Esophagus squamous epithelium (tissue), 5 donors: ENCODE measurements around the gene RPL19. TPM values are rescaled to one million over a fixed set of nuclear protein-coding genes. Genes with fewer than 3 reads are reported as not detected.

ENCODE experiments used
- DNase-seq: peaks from one replicate; lab custom pipeline; 2025; lab: John Stamatoyannopoulos, UW
- H3K27ac ChIP-seq, 4 donors: fragments of 200-600 bp; sonication (generic); one replicate each; pipeline ENCODE4 v1.5.1; 2016 to 2019; ENCODE audit warnings: mild to moderate bottlenecking in 1 of 4
- H3K27me3 ChIP-seq, 4 donors: fragments of 200-600 bp; sonication (generic); 1 replicate in 3 of 4; 2 replicates in 1 of 4; pipeline versions ENCODE4 v1.5.1 to v1.6.0; 2017 to 2021; ENCODE audit warnings: antibody characterized with exemption in 1 of 4
- H3K36me3 ChIP-seq, 3 donors: fragments of 200-600 bp; sonication (generic); one replicate each; pipeline ENCODE4 v1.5.1; 2016 to 2019
- H3K4me1 ChIP-seq, 3 donors: fragments of 200-600 bp; sonication (generic); one replicate each; pipeline ENCODE4 v1.5.1; 2017 to 2019
- H3K4me3 ChIP-seq, 4 donors: fragments of 200-600 bp; sonication (generic); 1 replicate in 3 of 4; 2 replicates in 1 of 4; pipeline ENCODE4 v1.5.1; 2016 to 2019; ENCODE audit warnings: mild to moderate bottlenecking in 2 of 4, moderate library complexity in 1 of 4
- H3K9me3 ChIP-seq, 3 donors: fragments of 200-600 bp; sonication (generic); one replicate each; pipeline ENCODE4 v1.5.1; 2016 to 2019
- CTCF ChIP-seq, 6 experiments: fragments of 450-650 bp in 4 of 6; fragments of 200-600 bp in 2 of 6; sonication (generic) in 2 of 6; IDR thresholded peaks; one replicate each; pipeline ENCODE4 v1.5.1; 2016 to 2019; ENCODE audit warnings: antibody characterized with exemption in 6 of 6, mild to moderate bottlenecking in 4 of 6, moderate library complexity in 4 of 6
- POLR2A ChIP-seq, 4 donors: fragments of 450-650 bp; IDR thresholded peaks; one replicate each; pipeline ENCODE4 v1.6.1; 2017; ENCODE audit warnings: antibody characterized with exemption in 4 of 4, mild to moderate bottlenecking in 4 of 4, moderate library complexity in 3 of 4
- WGBS, 2 donors: methylation state at CpG; one replicate each; pipeline ENCODE4 v1.1.5; 2018; 5-methylcytosine and 5-hydroxymethylcytosine counted together
- intact Hi-C: fragments of 100-400 bp; cut with DNase I; formaldehyde crosslinking; loops from one replicate; pipeline ENCODE4 v1.15.0; 2022
- total RNA-seq, 4 donors: library from RNA; depleted of rRNA; stranded (reverse); fragments of >200 nt; gene quantifications; one replicate each; pipeline ENCODE4 v1.1.0, GENCODE V29; 2016
- donor health status: DM: yes; HTN: yes; CAD: no.

Gene RPL19
- total RNA-seq, result 1,000 to 10,000 TPM; 1,949 to 3,028 (median 2,392) TPM

- peak within 1 kb of the TSS; percentile 93 to 97 (median 96) for H3K27ac ChIP-seq
- H3K36me3 ChIP-seq, result peaks cover 28 to 41% (median 30%) of the 10 kb centered on the region in 3 donors
- no peaks in the 10 kb centered on the region for H3K9me3 ChIP-seq
- H3K27me3 ChIP-seq, result no peaks in the 10 kb centered on the region
- no peak for DNase-seq
- peaks cover 36 to 67% (median 47%) of the 10 kb centered on the region in 3 donors for H3K4me1 ChIP-seq
- peak within 1 kb of the TSS; percentile 76 to 90 (median 84) for H3K4me3 ChIP-seq
- WGBS, 2 donors, result 0 to 1% methylated on average over 19 to 36 of the region's 52 CpGs
- intact Hi-C loops, result no loop called here
- TF ChIP-seq POLR2A (IDR thresholded peaks at IDR 0.05) (peak in 2 of 4 donors; percentile 35 to 74), CTCF (IDR thresholded peaks at IDR 0.05) (no peak)
These were observed at the start of gene RPL19 for GRCh38 chr17:39200070-39200879. Gene RPL19, plus strand, starts transcription at chr17:39200283. Its CDS starts 62 bp downstream, at chr17:39200345.

- Histone ChIP-seq H3K9me3 (peaks cover 0 to 3% (median 0%) of the 10 kb centered on the region in 3 donors), H3K4me3 (peak overlapping the region; percentile 36 to 91 (median 80)), H3K36me3 (no peaks in the 10 kb centered on the region), H3K27me3 (peaks cover 0 to 20% (median 0%) of the 10 kb centered on the region in 4 donors), H3K4me1 (peaks cover 10 to 53% (median 18%) of the 10 kb centered on the region in 3 donors), H3K27ac (peak overlapping the region; percentile 43 to 93 (median 87))
- TF ChIP-seq CTCF (IDR thresholded peaks at IDR 0.05) (no peak), POLR2A (IDR thresholded peaks at IDR 0.05) (no peak)
- intact Hi-C loops, result loop anchor here (5.0 kb wide), 2 partner anchors 83 to 168 kb away; no protein-coding TSS in a partner anchor
- no peak for DNase-seq
- 57 to 58% methylated on average over 2 to 3 of the region's 5 CpGs for WGBS, 2 donors
These were observed 49.3 kb upstream of the RPL19 start for GRCh38 chr17:39150795-39151149.

GRCh38 chr17:39151150-39151942, 48.7 kb upstream of the RPL19 start, which contains the start of gene PLXDC1:
Gene PLXDC1, minus strand, starts transcription at chr17:39151637. Its CDS starts 200 bp downstream, at chr17:39151437.
- peaks cover 10 to 53% (median 18%) of the 10 kb centered on the region in 3 donors for H3K4me1 ChIP-seq
- intact Hi-C loops, result loop anchor here (5.0 kb wide), 2 partner anchors 84 to 169 kb away; no protein-coding TSS in a partner anchor
- H3K36me3 ChIP-seq, result no peaks in the 10 kb centered on the region
- 0 to 4% methylated on average over 3 to 7 of the region's 68 CpGs for WGBS, 2 donors
- TF ChIP-seq CTCF (IDR thresholded peaks at IDR 0.05), result no peak
- TF ChIP-seq POLR2A (IDR thresholded peaks at IDR 0.05), result no peak
- peaks cover 0 to 3% (median 0%) of the 10 kb centered on the region in 3 donors for H3K9me3 ChIP-seq
- no peak for DNase-seq
- H3K27ac ChIP-seq, result peak within 1 kb of the TSS; percentile 83 to 93 (median 92)
- H3K27me3 ChIP-seq, result peaks cover 0 to 20% (median 0%) of the 10 kb centered on the region in 4 donors
- peak within 1 kb of the TSS; percentile 36 to 91 (median 80) for H3K4me3 ChIP-seq

GRCh38 chr17:39151943-39152818, 47.9 kb upstream of the RPL19 start:
- no peak for DNase-seq
- intact Hi-C loops, result loop anchor here (5.0 kb wide), 2 partner anchors 85 to 170 kb away; no protein-coding TSS in a partner anchor
- peak overlapping the region; percentile 83 to 93 (median 92) for H3K27ac ChIP-seq

More at GRCh38 chr17:39151943-39152818, 47.9 kb upstream of the RPL19 start:
- H3K9me3 ChIP-seq, result peaks cover 0 to 3% (median 0%) of the 10 kb centered on the region in 3 donors
- no peaks in the 10 kb centered on the region for H3K36me3 ChIP-seq
- H3K4me3 ChIP-seq, result peak overlapping the region; percentile 61 to 91 (median 80)
- WGBS, 2 donors, result 4 to 5% methylated on average over 19 to 22 of the region's 25 CpGs
- no peak for TF ChIP-seq POLR2A (IDR thresholded peaks at IDR 0.05)
- TF ChIP-seq CTCF (IDR thresholded peaks at IDR 0.05), result no peak
- peaks cover 10 to 52% (median 18%) of the 10 kb centered on the region in 3 donors for H3K4me1 ChIP-seq
- H3K27me3 ChIP-seq, result peaks cover 0 to 20% (median 0%) of the 10 kb centered on the region in 4 donors
